Activated gamma-delta T cell treated with Interleukin-2 at 50 U/mL for 16 hours (primary cell): ENCODE measurements around the gene WRAP53.

ENCODE experiments used
- DNase-seq: peaks from one replicate; pipeline ENCODE4 v3.0.0-alpha.2; 2020

Gene WRAP53

DNA sequence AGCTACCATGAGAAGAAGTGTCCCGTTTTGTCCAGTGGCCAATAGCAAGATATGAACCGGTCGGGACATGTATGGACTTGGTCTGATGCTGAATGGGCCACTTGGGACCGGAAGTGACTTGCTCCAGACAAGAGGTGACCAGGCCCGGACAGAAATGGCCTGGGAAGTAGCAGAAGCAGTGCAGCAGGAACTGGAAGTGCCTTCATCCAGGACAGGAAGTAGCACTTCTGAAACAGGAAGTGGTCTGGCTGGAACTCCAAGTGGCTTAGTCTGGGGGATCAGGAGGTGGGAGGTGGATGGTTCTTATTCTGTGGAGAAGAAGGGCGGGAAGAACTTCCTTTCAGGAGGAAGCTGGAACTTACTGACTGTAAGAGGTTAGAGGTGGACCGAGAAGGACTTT lies 22.0 kb downstream of the WRAP53 start:
- no peak for DNase-seq

DNA sequence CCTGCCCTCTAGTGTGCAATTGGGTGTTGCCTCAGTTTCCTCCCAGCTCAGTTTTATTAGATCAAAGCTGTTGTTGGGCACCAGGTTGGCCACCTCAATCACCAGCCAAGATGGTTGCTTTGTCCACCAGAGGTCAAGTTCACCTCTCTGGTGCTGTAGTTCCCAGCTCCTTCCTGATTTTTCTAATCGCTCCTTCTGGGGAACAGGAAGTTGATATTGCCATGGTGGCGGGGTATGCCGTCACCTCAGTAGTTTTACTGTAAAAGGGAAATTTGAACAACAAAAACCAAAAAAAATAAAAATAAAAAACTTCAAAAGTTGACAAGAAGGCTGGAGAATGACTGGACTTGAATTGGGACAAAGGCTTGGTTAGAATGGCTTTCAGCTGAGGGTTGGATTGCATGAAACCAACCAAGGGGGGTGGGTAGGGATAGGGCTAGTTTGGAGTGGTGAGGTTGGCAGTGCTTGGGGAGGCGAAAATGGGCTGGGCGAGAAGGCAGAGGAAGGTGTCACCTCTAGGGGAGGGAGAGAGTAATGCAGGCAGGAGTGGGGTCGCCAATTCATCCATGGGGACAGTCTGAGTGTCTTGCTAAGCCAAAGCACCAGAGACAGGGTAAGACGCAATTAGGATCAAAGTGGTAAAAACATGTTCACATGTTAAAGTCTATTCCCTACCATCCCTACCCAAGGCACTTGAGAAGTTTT lies 22.9 kb downstream of the WRAP53 start:
- DNase-seq, result no peak

DNA sequence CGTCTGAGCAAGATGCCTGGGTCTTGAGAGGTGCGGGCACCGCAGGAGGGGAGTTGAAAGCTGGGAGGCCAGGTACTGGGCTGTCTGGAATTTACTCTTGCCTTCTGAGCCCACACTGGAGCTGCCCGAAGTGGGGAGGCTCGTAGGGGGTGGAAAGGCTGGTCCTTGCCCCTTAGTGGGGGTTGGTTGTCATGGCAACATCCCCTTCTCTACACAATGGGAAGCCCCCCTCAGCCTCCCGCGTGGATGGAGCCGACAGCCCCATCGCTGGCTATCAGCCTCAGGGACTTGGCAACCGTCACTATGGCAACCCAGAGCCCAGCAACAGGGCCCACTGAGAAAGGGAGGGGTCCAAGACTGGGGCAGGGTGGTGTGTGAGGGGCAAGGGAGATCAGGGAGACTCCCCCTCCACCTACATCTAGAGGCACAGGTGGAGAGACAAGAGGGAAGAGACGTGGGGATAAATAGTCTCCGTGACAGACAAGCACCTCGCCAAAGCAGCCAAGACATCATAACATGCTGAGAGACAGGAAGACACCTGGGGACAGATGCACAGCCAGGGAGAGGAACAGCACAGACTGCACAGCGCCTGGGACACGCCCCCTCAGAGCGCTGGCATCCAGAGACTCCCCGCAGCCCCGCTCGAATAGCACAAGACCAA lies 24.0 kb downstream of the WRAP53 start:
- DNase-seq, result no peak

DNA sequence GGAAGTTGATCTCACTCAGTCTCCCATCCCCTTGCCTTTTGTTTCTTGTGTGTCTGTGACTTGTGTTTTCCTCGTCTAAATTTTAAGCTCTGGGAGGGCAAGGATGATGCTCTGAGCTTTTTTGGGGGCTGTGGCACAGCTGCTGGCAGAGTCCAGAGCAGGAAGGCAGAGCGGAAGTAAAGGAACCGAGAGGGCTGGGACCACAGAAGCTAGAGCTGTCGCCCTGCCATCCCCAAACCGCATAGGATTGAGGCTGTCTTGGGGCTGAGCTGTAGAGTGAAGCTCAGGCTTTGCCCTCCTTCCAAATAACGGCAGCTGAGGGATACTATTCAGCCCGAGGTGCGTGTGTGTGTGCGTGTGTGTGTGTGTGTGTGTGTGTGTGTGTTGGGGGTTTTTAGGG lies 25.5 kb downstream of the WRAP53 start:
- no peak for DNase-seq

DNA sequence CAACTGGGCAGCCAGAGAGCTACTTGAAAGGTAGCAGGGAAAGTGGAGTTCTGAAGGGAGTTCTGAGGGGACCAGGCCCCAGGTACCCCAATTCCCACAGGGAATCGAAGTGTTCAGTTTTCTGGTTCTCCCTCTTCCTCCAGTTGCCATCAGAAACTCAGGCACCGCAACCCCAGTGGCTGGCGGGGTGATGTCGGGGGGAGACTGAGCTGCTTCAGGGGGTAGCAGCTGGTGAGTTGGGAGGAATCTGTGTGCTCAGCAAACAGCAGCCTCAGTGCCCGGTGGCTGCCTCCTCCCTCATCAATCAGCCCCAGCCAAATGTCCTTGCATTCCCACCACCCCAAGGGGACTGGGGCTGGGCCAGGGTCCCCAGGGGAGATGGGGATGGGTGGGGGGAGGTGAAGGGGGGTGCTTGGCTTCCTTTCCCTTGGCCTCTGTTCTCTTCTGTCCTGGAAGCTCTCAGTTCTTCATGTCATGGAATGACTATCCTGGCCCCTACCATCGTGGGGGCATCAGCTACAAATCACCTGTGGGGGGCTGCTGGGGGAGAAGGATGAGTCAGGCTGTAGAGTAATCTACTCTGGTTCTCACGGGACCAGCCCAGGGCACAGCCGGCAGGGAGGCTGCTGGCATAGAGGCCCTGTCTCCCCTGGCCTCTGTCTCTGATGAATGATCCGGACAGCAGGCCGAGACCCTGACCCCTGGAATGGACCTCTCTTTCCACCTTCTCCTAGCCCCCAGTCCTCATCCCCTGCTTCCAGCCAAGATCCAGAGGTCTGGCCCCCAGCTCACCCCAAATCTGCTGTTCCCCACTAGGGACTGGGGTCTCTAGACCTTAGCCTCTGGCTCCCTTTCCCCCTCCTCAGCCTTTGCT lies 26.7 kb downstream of the WRAP53 start:
- DNase-seq, result no peak

DNA sequence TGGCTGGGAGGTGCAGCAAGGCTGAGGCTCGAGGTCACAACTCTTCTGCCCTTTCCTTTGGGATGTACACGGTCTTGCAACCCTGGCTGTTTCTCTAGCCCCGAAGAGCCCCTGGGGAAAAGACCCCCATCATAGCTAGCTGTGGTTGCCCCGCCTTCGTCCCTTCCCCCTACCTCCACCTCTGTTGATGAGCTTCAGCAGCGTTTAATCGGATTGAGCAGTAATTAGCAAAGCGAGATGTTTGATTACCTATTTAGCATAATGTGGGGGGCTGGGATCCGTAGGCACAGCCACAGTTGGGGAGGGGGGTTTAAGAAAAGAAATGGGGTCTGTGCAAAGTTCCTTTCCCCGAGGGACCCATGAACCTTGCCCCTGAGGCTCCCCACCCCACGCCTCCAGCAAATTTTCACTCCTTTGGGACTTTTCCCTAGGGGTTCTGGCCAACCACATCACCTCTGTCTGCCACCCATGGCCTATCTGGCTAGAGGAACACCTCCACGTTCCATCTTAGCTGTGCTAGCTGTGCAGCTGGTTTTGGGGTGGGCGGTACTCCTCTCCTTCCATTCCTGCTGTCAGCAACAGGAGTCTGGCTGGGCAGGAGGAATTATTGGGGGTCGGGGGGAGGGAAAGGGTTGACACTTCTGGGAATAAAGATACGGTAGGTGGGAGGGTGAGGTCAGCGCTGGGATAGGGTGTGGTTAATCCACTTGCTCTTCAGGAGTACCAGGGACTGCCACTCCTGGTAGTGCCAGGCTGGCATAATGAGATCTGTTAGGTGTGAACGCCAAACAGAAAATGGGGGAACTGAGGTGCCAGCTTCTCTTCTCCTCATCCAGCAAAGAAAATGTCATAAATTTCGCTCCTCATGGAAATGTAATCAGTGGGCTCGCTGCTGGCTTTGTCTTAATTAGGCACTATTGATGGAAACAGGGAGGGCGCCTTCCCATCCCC lies 27.9 kb downstream of the WRAP53 start:
- no peak for DNase-seq

DNA sequence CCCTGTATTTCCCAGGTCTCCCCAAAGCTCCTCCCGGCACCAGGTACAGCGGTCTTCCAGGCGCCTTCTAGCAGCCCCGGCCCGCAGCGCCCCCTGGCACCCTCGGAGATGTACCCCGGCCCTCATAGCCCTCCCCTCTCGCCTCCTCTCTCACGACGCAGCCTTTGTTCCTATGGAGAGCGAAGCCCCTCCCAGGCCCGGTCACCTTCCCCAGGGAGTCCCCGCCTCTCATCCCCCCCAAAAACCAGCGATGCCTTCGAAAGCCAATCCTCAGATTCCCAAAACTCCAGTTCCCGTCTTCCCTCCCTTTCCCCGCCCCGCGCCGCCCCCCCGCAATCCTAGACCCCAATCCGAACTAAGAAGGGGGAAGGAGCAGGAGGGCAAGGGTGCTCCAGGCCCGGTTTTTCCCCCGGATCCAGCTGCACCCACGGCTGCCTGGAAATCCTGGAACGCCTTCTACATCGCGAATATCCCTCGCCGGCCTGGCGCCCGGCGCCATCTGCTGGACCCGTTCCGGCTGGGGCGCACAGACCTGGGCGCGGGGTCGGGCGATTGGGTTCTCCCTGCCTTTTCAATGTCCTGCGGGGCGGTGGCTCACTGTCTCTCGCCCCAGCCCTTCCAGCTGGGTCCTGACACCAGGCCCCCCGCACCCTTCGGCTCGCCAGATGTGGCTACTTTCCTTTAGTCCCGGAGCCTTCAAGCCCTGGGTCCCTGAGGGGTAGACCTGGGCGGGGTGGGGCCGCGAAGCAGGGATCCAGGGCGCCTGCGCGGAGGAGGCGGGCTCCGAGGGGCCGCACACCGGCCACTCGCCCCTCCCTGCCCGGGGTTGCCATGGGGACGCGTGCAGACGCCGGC lies 28.9 kb downstream of the WRAP53 start, which contains the start of gene DNAH2:
Gene DNAH2, plus strand, starts transcription at position 844 of the 855 bp plus-strand sequence. CDS start 1,991 bp downstream, outside the sequence.
- DNase-seq, result peak; percentile 34

DNA sequence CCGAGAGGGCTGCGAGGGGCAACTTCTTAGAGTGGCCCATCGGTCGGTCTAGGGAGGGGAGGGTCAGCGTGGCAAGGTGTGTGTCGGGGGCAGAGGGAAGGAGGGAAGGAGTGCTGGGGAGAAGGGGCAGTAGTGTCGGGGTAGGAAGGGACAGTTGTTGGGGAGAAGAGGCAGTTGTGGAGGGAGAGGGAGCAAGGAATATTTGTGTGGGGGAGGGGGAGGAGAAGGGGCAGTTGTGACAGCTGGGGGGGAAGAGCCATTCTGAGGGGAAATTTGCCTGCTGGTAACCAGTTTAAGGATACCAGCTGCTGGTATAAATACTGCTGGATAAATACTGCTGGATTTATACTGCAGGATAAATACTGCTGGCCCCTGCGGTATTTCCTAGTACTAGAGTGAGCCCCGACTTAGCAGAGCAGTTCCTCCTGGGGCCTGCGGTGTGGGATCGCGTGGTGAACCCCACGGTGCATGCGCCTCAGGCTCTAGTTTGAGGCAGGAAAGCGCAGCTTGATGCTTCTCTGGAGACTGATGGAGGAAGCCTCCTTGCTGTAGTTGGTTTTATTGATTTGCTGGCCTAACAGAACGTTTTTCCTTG lies 29.6 kb downstream of the WRAP53 start:
- DNase-seq, result no peak

DNA sequence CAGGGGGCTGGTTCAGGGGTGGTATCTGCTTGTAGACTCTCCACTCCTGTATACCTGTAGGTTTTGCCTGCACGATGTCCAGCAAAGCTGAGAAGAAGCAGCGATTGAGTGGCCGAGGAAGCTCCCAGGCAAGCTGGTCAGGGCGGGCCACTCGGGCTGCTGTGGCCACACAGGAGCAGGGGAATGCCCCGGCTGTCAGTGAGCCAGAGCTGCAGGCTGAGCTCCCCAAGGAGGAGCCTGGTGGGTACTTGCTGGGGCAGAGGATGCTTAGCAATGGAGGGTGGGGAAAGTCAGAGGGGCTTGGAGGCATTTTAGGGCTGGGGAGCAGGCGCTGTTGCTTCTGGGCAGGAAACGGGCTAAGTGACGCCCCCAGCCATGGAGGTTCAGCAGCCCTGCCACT lies 31.4 kb downstream of the WRAP53 start:
- DNase-seq, result no peak

DNA sequence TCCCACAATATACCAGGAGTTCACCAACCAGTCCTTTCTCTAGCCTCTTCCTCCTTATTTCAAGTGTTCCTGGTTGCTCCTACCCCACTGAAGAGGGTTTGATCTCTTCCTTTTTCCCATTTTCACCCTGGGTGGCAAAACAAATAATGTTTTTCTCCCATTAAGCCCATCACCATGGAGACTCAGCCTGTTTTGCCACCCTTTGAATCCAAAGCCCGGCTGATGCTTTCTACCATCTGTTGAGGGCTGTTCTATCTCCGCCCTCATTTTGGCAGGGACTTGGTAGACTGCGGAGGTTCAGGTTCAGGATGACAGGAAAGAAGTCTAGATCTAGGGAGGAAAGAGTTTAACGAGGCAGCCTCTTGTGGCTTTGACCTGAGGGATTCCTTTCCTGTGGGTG lies 31.8 kb downstream of the WRAP53 start:
- DNase-seq, result no peak

DNA sequence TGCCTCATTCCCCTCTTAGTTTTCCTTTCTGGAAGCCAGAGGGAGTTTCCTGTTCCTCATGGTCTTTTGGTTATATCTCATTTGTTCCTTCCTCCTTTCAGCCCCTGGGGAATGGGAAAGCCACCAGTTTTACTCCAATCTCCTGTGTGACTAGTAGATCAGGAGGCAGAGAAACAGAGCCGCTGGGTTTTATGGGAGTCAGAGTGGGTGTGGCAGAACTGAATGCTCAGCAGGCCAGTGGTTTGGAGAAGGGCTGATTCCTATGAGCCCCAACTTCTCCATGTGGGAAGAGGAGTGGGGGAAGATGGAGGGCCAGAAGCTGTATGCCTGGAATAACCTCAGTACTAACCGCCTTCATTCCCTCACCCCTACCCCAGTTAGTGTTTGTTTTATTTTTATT lies 33.3 kb downstream of the WRAP53 start:
- no peak for DNase-seq

DNA sequence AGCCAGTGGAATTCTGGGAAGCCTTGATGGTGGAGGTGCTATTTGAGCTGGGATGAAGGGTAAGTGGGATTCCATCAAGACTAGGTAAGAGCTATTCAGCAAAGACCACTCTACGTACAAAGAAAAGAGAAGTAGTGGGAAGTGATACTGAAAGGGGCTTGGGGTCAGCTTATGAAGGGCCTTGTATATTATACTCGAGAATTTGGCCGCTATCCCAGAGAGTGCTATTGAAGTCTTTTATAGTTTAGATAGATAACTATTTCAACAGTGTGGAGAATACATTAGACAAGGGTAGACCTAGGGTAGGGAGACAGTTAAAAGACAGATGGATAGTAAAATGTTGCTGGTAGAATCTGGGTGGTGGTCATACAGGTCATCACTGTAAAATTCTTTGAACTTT lies 39.6 kb downstream of the WRAP53 start:
- no peak for DNase-seq

DNA sequence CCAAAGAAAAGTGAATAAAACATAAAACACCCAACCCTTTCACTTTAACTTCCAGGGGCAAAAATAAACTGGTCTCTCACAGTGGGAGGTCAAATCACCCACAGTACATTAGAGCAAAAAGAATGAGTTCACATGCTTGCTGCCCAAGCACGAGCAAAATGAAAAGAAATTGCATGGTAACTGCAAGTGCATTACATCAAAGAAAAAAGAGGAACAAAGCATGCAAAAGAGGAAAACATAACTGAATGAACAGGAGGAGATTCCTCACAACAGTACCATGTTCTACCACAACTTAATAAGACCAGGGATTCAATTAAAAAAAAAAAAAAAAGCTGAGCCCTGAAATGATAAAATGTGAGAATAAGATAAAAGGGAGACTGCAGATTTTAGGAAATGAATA lies 41.5 kb downstream of the WRAP53 start:
- DNase-seq, result no peak

DNA sequence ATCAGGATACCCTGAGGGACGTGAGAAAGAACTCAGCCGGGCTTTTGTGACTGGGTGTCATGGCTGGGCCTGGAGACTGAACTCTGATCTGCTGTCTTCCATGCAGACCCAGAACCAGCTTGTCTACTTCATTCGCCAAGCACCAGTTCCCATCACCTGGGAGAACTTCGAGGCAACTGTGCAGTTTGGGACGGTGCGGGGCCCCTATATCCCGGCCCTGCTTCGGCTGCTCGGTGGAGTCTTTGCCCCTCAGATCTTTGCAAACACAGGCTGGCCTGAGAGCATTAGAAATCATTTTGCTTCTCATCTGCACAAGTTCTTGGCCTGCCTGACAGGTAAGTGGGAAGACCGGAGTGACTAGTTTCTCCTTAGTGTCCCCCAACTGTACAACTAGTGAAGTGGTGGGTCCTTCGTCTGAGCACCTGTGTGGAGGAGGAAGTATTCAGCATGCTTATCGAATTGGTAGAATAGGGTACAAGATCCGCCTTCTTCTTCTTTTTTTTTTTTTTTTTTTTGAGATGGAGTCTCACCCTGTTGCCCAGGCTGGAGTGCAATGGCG lies 44.8 kb downstream of the WRAP53 start:
- no peak for DNase-seq

DNA sequence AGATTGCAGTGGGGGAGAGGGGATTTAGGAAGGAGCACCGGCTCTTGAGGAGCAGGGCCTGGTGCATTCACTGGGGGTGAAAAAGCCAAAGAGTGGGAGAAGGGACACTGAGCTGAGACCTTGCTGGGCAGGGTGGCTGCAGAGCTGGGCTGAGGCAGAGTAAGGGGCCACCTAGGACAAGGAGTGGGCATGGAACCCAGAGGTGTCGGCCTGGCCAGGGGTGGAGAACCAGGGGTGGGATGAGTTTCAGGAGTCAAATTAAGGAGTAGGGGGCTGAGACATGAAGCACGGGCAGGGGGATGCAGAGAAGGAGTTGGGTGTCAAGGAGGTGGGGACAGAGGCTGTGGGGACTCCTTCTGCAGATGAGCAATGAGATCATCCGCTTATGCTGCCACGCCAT lies 49.3 kb downstream of the WRAP53 start:
- DNase-seq, result no peak

DNA sequence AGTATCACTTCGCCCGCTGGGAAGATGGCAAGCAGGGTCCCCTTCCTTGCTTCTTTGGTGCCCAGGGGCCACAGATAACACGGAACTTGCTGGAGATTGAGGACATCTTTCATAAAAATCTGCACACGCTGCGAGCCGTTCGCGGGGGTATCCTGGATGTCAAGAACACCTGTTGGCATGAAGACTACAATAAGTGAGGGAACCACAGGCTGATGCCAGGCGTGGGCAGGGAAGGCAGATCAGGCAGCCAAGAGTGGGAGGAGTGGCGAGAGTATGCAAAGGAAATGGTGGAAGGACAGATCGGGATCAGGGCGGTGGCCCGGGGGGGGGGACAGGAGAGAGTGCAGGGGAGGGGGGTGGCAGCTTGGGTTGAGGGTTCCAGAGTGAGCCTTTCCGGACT lies 51.5 kb downstream of the WRAP53 start:
- no peak for DNase-seq

DNA sequence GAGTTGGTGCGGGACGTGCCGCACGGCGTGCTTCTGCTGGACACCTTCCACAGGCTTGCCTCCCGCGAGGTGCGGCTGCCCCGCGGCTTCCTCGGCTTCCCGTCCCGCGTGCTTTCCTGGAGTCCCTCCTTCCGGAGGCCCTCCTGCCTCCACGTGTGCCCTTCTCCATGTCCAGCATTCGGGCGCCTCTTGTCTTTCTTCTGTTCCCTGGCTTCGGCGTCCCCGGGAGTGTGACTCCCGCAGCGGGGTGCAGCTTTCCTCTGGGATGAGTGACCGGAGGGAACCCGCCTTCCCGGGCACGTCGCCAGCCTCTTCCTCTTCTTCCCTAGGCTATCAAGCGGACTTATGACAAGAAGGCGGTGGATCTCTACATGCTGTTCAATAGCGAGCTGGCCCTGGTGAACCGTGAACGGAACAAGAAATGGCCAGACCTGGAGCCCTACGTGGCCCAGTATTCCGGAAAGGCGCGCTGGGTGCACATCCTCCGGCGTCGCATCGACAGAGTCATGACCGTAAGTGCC lies 52.3 kb downstream of the WRAP53 start:
- no peak for DNase-seq

DNA sequence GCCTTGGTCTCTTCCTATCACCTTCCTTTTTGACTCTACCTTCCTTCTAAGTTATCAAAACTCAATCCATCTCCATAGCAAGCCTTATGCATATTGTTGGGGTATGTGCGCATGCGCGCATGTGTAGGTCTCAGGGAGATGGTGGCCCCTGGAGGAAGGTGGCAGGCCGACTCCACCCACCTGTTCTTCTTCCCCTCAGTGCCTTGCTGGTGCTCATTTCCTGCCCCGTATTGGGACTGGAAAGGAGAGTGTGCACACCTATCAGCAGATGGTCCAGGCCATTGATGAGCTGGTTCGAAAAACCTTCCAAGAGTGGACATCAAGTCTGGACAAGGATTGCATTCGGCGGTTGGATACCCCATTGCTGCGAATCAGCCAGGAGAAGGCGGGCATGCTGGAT lies 54.5 kb downstream of the WRAP53 start:
- no peak for DNase-seq

DNA sequence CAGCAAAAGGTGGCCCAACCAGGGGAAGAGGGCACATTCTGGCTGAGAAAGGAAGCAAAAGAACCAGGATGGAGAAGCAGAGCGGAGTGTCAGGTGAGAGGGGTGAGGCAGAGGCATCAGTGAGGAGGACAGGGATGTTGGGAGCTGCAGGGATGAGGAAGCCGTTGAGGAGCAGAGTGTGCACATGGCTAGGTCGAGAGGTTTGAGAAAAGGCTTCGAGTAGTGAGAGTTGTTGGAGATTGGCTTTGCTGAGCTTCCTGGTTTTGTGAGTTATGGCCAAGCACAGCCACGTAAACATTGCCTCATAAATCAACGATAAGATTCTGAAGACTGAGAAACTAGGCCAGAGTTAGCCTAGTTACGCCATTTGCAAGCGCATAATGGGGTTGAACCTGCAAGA lies 56.1 kb downstream of the WRAP53 start:
- DNase-seq, result no peak

DNA sequence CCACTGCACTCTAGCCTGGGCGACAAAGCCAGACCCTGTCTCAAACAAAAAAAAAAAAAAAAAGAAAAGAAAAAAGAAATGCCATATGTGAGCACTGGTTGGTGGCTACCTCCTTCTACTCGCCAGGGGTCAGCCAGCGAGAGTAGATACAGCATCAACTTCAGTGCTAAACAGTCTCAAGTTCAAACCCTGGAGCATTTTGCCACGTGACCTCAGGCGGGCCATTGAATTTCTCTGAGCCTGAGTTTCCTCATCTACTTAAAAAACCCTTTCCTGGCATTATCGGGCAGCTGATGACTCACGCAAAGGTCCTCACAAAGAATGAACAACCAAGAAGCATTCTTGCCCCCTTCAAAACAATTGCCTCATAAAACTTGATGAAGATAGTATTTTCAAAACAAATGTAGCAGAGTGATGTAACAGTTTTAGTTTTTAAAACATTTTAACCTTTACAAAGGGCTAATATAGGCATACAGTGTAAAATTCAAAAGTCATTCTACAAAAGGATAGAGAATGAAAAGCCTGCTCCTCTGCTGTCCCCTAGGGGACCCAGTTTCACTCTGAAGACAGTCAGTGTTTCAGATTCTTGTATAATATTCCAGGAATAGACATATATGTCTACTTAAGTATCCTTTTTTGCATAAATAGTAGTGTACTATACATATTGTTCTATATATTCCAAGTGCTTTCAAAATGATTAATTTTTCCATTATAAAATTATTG lies 57.6 kb downstream of the WRAP53 start:
- DNase-seq, result no peak
